Endothelial cell of umbilical vein (primary cell): ENCODE results near the gene UST.

ENCODE experiments used
- CTCF ChIP-seq, 2 donors: IDR thresholded peaks; 1 replicate in 1 of 2; 2 replicates in 1 of 2; pipeline ENCODE4 v1.5.1; 2011; ENCODE audit warnings: low read length in 2 of 2, mild to moderate bottlenecking in 2 of 2, moderate library complexity in 2 of 2, control low read depth in 1 of 2, inconsistent platforms in 1 of 2, low read depth in 1 of 2; ENCODE audit not compliant: insufficient read depth in 1 of 2; ENCODE audit errors: extremely low read depth in 1 of 2
- EZH2 ChIP-seq: IDR thresholded peaks from 2 replicates; pipeline ENCODE4 v1.6.1; 2012; ENCODE audit warnings: borderline replicate concordance, low read depth, mild to moderate bottlenecking, moderate library complexity, low read length, inconsistent platforms; ENCODE audit not compliant: severe bottlenecking
- FOS ChIP-seq: IDR thresholded peaks from 2 replicates; pipeline ENCODE4 v1.6.1; 2011; ENCODE audit warnings: mild to moderate bottlenecking, low read length, moderate library complexity, borderline replicate concordance; ENCODE audit not compliant: insufficient read depth
- MYC ChIP-seq: IDR thresholded peaks from one replicate; pipeline ENCODE4 v1.6.1; 2011; ENCODE audit warnings: mild to moderate bottlenecking, low read depth, low read length
- POLR2A ChIP-seq: IDR thresholded peaks from 2 replicates; pipeline ENCODE4 v1.6.1; 2012; ENCODE audit warnings: low read depth, mild to moderate bottlenecking, control low read depth, low read length
- POLR2AphosphoS5 ChIP-seq: IDR thresholded peaks from 2 replicates; pipeline ENCODE4 v1.6.1; 2012; ENCODE audit warnings: low read depth, mild to moderate bottlenecking, control low read depth, low read length, moderate library complexity; ENCODE audit not compliant: insufficient read depth
- TF ChIP-seq, protein P1 (sequence below): IDR thresholded peaks from 2 replicates; pipeline ENCODE4 v1.6.1; 2011; ENCODE audit not compliant: insufficient read depth, insufficient read length

GRCh38 chr6:148857798-148858390 lies 111.1 kb downstream of the UST start:
- TF ChIP-seq CTCF (IDR thresholded peaks at IDR 0.05; ENCODE audit: extremely low read depth in 1 of 2, insufficient read depth in 1 of 2, low read depth in 1 of 2, low read length in 2 of 2) (no peak), POLR2A (no peak), POLR2AphosphoS5 (no peak), EZH2 (no peak), MYC (no peak), FOS (no peak)
- TF ChIP-seq, protein P1, sequence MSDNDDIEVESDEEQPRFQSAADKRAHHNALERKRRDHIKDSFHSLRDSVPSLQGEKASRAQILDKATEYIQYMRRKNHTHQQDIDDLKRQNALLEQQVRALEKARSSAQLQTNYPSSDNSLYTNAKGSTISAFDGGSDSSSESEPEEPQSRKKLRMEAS: no peak
